Superior temporal gyrus (tissue), 1 donor: ENCODE data around the gene C16orf86.
"Not testable (repeated sequence)": the region's sequence is repeated elsewhere in the genome, so short reads cannot be mapped to it uniquely, and the experiment has no call there.

Experiments
- DNase-seq: peaks from one replicate; pipeline ENCODE4 v3.0.0-alpha.2; 2016; ENCODE audit errors: extremely low spot score

Gene C16orf86

DNA sequence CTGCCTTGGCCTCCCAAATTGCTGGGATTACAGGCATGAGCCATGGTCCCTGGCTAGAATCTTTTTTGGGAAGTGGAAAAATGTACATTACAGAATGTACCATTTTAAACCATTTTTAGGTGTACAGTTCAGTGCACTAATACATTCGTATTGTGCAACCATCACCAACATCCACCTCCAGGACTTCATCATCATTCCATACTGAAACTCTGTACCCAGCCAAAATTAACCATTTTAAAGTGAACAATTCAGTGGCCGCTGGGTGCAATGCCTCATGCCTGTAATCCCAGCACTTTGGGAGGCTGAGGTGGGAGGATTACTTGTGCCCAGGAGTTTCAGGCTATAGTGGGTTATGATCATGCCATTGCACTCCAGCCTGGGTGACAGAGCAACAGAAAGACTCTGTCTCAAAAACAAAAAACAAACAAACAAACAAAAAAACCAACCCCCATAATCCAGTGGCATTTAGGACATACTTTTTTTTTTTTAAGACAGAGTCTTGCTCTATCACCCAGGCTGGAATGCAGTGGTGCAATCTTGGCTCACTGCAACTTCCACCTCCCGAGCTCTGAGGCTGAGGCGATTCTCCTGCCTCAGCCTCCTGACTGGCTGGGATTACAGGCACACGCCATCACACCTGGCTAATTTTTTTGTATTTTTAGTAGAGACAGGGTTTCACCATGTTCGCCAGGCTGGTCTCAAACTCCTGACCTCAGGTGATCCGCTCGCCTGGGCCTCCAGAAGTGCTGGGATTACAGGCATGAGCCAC is 27.1 kb downstream of the C16orf86 start:
- DNase-seq, result not testable (repeated sequence)

DNA sequence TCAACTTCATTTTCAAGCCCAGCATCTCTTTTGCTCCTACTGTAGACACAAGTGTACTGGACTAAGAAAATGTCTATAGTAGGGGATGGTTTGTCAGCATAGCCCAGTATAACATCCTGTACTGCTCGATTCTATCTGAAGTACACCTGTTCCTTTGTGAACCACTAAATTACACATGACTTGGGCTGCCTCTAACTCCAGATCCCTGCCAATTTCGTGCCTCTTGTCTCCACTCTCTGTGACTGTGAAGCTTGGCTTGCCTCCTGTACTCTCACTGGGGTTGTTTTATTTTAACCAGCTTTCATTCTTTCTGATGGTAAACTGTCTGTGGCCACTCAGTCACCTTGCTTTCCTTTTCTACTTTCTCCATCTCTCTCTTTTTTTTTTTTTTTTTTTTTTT is 28.0 kb downstream of the C16orf86 start:
- no peak for DNase-seq

DNA sequence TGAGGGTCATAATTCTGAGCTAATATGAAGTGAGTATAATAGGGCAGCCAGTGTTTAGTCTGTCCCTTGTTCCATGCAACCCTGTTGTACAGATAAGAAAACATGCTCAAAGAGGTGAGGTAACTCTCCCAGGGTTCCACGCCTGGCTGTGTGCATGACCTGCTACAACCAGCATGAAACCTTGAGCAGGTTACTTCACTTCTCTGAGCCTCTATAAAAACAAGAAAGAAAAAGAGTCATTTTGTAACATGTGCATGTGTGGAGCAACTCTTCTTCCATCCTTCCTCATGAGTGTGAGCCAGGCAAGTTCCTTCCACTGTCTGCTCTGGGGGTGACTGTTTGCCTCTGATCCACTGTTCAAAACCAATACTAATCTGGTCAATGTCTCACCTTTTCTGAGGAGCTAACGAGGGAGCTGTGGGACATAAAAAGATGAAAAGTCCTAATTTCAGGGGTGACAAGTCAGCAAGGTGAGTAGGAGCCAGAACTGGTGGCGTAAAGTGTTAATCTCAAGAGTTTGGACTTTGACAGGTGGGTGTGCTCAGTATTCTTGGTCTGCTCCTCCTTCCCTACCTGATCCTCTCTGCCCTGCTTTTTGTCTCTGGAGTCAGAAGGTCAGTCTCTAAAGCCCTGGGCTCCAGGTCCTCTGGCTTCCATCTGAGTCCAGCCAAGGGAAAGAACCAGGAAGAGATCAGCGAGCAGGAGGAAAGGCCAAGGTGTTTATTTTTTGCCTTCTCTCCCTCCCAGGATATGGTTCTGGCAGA is 31.0 kb downstream of the C16orf86 start:
- no peak for DNase-seq

DNA sequence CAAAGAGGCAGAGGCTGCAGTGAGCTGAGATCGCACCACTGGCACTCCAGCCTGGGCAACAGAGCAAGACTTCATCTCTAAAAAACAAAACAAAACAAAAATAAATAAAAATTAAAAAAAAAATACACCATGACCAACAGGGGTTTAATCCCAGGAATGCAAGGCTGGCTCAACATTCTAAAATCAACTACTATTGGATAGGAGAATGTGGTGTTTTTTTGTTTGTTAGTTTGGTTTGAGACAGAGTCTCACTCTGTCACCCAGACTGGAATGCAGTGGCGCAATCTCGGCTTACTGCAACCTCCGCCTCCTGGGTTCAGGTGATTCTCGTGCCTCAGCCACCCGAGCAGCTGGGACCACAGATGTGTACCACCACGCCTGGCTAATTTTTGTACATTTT is 32.7 kb downstream of the C16orf86 start:
- no peak for DNase-seq

DNA sequence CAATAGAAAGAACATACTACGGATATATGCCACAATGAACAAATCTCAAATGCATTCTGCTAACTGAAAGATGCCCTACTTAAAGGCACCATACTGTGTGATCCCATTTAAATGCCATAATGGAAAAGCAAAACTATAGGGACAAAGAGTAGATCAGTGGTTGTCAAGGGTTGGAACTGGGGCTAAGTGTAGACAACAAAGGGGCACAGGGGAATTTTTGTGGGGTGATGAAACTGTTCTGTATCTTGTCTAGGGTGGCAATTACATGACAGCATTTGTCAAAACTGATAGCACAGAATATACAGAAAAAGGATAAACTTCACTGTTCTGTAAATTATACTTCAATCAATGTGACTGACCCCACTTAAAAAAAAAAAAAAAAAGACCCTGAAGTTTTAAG is 34.8 kb downstream of the C16orf86 start:
- DNase-seq, result no peak

DNA sequence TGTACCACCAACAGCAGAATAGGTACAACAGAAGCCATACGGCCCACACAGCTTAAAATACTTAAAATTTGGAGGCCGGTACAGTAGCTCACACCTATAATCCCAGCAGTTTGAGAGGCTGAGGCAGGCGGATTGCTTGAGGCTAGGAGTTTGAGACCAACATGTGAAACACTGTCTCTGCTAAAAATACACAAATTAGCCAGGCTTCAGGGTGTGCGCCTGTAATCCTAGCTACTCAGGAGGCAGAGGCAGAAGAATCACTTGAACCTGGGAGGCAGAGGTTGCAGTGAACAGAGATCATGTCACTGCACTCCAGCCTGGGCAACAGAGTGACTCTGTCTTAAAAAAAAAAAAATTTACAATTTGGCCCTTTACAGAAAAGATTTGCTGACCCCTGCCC is 35.5 kb downstream of the C16orf86 start:
- no peak for DNase-seq

DNA sequence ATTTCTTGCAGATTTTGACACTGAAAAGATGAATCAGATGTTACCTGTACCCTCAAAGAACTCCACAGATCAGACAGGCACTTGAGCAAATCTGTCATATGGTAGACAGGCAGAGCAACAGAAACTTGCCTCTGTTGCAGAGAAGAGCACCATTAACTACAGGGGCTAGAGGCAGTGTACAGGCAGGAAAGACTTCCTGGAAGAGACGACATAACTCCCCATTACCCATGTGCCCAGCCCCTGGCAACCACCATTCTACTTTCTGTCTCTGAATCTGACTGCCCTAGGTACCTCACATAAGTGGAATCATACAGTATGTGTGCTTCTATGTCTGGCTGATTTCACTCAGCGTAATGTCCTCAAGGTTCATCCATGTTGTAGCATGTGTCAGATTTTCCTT is 37.0 kb downstream of the C16orf86 start:
- no peak for DNase-seq

DNA sequence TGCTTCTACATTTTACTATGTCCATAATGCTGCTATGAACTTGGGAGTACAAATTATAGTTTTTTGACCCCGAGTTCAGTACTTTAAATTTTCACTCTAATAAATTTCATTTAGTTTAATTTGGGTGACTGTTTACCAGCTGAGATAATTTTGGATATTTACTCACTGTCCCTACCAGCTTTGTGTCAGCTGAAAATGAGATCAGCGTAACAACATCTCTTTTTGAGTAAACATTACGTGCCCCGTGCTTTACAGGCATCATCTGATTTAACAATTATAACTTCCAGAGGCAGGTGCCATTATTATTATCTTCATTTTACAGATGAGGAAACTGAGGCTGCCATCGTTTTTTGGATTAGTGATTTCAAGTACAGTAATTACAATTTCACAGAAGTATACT is 37.5 kb downstream of the C16orf86 start:
- DNase-seq, result no peak

DNA sequence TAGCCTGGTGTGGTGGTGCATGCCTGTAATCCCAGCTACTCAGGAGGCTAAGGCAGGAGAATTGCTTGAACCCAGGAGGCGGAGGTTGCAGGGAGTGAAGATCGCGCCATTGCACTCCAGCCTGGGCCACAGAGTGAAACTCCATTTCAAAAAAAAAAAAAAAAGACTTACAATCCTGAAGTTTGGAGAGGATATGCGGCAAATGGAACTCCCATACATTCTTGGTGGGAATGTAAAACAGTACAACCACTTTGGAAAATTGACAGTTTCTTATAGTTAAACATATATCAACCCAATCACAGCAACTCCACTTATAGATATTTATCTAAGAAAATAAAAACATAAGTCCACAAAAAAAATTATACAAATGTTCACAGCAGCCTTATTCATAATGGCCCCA is 40.6 kb downstream of the C16orf86 start:
- no peak for DNase-seq

DNA sequence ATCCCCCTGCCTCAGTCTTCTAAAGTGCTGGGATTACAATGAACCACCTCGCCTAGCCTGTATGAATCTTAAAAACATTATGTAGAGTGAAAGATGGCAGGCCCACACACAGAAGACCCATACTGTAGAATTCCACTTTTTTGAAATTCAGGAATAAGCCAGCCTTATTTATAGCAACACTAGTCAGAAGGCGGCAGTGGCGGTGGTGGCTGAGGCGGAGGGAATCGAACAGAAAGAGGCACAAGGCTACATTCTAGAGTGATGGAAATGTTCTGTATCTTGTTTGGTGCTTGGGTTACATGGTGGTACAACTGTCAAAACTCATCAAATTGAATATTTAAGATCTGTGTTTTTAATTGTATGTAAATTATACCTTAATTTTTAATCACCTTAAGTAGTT is 41.2 kb downstream of the C16orf86 start:
- DNase-seq, result no peak

DNA sequence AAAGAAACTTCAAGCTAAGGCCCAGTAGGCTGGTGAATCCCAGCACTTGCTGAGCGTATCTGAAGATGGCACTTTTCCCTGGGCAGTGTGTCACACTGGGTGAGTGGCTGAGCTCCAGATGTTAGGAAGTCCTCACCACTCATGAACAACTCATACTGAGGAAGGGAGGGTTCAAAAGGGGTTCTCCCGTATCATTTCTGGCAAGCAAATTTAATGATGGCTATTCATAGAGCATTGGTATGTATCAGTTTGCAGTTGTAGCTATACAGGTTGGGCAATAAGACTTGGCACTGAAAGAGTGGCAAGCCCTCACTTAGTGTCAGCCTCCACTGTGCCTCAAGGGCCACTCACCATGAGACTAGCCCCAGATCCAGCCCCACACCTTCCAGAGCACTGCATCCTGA is 41.8 kb downstream of the C16orf86 start:
- DNase-seq, result no peak

DNA sequence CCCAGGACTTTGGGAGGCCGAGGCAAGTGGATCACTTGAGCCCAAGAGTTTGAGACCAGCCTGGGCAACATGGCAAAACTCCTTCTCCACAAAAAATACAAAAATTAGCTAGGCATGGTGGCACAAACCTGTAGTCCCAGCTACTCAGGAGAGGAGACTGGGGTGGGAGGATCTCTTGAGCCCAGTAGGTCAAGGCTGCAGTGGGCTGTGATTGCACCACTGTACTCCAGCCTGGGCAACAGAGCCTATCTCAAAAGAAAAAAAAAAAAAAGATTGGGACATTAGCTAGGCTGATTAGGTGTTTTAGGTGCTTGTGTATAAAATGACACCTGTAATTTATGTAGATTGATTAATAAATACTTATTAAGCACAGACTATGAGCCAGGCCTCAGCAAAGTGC is 42.4 kb downstream of the C16orf86 start:
- no peak for DNase-seq

DNA sequence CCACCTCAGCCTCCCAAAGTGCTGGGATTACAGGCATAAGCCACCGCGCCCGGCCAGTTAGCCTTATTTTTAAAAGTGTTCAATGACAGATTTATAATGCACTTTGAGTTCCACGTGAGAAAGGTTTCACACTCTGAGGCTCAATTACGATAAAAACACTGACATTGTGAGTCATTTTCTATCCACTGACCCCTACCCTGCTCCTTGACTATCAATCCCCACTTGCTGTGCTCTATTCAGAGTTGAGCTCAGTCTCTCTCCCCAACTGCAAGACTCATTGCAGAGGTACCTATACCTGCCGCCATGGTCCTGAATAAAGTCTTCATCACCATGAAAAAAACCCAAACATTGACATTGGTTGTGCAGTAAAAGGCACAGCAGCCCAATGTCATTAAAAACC is 44.0 kb downstream of the C16orf86 start:
- DNase-seq, result no peak

DNA sequence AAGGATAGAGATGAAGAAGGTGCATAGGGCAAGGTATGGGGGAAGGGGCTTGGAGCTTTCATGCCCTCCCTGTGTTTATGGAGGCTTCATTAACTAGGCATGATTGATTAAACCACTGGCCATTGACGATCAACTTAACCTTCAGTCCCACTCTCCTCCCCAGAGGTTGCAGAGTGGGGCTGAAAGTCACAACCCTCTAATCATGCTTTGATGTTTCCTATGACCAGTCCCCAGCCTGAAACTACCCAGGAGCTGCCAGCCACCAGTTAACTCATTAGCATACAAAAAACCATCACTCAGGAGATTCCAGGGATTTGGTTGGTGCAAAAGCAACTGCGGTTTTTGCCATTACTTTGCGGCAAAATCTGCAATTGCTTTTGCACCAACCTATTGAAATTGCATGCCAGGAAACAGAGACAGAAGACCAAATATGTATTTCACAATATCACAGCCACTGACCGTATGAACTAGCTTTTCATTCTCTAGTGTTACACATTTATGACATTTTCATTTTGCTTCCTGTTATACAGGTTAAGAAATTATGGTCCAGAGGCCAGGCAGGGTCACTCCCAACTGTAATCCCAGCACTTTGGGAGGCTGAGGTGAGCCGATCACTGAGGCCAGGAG is 47.1 kb downstream of the C16orf86 start:
- no peak for DNase-seq

DNA sequence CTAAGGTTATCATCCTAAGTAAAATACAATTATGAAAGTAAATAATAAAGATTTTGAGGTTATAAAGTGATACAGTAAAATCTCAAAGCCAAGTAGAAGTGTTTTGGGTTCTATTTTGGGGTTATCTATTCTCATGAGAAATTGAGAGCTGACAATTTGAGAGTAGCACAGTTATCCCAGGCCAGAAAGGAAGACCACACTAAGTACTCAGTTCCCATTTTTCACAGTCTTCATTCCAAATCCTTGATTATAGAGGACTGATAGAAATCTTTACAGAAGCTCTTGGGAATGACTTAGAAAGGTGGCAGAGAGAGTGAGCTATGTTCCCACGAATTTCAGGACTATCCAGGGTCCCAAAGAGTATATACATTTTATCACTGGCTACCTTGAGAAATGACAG is 47.9 kb downstream of the C16orf86 start:
- DNase-seq, result no peak

DNA sequence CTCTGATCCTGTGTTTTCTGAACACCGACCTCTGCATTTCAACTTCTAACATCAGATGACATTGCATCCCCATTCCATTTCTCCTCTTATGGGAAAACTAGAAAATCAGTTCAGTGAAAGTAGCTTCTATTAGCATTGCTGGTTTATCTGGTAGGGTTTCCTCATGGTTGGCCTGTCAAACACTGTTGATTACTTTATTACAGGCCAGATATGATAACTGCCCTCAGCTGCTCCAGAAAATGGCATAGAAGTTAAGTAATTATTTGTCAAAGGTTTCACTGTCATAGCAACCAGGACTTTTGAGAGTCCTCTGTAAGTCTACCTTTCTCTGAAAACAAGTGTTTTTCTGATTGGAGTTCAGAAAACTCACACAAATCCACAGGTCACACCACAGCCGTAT is 49.5 kb downstream of the C16orf86 start:
- DNase-seq, result no peak
